ENCODE data around the gene NLN. TPM values are rescaled to one million over a fixed set of nuclear protein-coding genes. Genes with fewer than 3 reads are reported as not detected.

The NLN gene
- total and polyA plus RNA-seq, 2 donors (not counting 1 experiment from before 2014, with no cell fraction given), result 29.2 to 33.7 TPM

DNA sequence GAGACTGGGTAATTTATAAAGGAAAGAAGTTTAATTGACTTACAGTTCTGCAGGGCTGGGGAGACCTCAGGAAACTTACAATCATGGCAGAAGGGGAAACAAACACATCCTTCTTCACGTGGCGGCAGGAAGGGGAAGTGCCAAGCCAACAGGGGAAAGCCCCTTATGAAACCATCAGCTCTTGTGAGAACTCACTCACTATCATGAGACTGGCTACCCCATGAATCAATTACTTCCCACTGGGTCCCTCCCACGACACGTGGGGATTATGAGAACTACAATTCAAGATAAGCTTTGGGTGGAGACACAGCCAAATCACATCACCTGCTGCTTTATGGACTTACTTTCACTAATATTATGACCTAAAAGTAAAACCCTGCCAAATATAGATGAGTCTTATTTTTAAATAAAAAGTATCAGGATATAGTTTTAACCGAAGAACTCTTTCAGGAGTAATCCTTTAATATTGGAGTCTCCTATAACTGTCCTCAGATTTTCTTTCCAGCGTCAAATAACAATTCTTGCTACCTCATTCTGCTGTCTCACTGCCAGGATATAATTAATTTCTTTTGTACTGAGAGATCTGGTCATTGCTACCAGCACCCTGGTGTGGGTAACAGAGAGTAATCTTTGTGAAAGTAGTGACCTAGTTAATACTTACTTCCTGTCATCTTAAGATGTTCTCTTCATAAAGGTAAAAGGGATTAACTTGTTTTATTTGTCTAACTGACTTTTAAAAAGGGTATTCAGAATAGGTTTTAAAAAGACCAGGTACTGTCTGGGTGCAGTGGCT lies 68.6 kb downstream of the NLN start:
- Histone ChIP-seq H3K9me3 (ENCODE audit: control insufficient read depth, insufficient read depth, low read depth, low read length) (no peaks in the 10 kb centered on the region), H3K4me2 (ENCODE audit: extremely low read depth, insufficient read depth, low read length) (no peak overlapping the region), H3K4me3 (replicated peaks in 1 of 4; ENCODE audit: control extremely low read depth in 1 of 4, insufficient read depth in 1 of 4, low read depth in 3 of 4, low read length in 4 of 4) (no peak overlapping the region), H2AFZ (ENCODE audit: low read length) (no peak overlapping the region), H3K79me2 (ENCODE audit: control insufficient read depth, insufficient read depth, low read length) (no peaks in the 10 kb centered on the region), H3K36me3 (ENCODE audit: control insufficient read depth, insufficient read depth, low read length) (no peaks in the 10 kb centered on the region), H3K4me1 (ENCODE audit: control insufficient read depth, extremely low read depth, insufficient read depth, low read length) (no peaks in the 10 kb centered on the region), H3K27me3 (ENCODE audit: control insufficient read depth, insufficient read depth, low read length) (no peaks in the 10 kb centered on the region), H3K9ac (ENCODE audit: insufficient read depth, low read length) (no peak overlapping the region), H3K27ac (ENCODE audit: insufficient read depth, low read length) (no peak overlapping the region), H4K20me1 (ENCODE audit: control insufficient read depth, extremely low read depth, insufficient read depth, low read length) (no peaks in the 10 kb centered on the region)
- no peak for TF ChIP-seq EZH2 (IDR thresholded peaks at IDR 0.05; ENCODE audit: low read length, missing control alignments)
- TF ChIP-seq, protein P1, sequence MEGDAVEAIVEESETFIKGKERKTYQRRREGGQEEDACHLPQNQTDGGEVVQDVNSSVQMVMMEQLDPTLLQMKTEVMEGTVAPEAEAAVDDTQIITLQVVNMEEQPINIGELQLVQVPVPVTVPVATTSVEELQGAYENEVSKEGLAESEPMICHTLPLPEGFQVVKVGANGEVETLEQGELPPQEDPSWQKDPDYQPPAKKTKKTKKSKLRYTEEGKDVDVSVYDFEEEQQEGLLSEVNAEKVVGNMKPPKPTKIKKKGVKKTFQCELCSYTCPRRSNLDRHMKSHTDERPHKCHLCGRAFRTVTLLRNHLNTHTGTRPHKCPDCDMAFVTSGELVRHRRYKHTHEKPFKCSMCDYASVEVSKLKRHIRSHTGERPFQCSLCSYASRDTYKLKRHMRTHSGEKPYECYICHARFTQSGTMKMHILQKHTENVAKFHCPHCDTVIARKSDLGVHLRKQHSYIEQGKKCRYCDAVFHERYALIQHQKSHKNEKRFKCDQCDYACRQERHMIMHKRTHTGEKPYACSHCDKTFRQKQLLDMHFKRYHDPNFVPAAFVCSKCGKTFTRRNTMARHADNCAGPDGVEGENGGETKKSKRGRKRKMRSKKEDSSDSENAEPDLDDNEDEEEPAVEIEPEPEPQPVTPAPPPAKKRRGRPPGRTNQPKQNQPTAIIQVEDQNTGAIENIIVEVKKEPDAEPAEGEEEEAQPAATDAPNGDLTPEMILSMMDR (conservative IDR thresholded peaks at IDR 0.05 in 1 of 2, IDR thresholded peaks at IDR 0.05 in 1 of 2; ENCODE audit: low read depth in 1 of 2, low read length in 2 of 2), result no peak
- DNase-seq (ENCODE audit: low read depth in 2 of 2), result no peak

DNA sequence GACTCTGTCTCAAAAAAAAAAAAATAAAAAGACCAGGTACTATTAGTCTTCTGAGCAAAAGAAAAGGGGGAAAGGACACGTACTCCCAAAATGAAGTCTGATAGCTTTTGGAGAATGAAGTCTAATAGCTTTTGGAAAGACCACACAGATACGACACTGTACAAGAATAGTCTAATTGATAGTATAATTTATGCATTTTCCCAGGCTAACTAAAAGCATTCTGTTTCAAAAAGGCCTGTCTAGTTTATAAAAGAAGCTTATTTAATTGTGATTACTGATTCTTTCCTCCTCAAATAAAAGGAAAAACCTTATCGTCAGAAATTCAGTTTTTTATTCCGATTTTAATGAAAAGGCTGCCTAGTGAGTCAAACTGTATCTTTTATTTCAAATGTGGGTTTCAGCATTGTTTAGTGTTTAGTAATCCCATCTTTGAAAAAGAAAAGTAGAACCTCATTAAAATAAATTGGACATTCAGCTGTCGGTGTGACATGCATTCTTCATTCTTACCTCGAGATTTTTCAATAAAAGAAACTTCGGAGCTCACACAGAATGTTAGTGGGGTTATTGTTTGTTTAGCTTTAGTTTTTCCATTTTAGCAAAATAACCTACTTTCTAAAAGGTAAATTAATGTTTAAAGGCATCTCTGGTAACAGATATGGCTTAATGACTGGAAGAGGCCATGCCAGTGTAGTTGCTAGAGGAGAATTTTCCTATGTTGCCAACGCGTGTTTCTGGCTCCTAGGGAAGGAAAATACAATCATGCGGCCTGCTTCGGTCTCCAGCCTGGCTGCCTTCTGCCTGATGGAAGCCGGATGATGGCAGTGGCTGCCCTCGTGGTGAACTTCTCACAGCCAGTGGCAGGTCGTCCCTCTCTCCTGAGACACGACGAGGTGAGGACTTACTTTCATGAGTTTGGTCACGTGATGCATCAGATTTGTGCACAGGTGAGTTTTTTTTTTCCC lies 70.0 kb downstream of the NLN start:
- Histone ChIP-seq H2AFZ (ENCODE audit: low read length) (no peak overlapping the region), H3K9ac (ENCODE audit: insufficient read depth, low read length) (no peak overlapping the region), H3K36me3 (ENCODE audit: control insufficient read depth, insufficient read depth, low read length) (no peaks in the 10 kb centered on the region), H3K79me2 (ENCODE audit: control insufficient read depth, insufficient read depth, low read length) (no peaks in the 10 kb centered on the region), H3K9me3 (ENCODE audit: control insufficient read depth, insufficient read depth, low read depth, low read length) (no peaks in the 10 kb centered on the region), H3K4me2 (ENCODE audit: extremely low read depth, insufficient read depth, low read length) (no peak overlapping the region), H4K20me1 (ENCODE audit: control insufficient read depth, extremely low read depth, insufficient read depth, low read length) (no peaks in the 10 kb centered on the region), H3K4me1 (ENCODE audit: control insufficient read depth, extremely low read depth, insufficient read depth, low read length) (no peaks in the 10 kb centered on the region), H3K27ac (ENCODE audit: insufficient read depth, low read length) (no peak overlapping the region), H3K27me3 (ENCODE audit: control insufficient read depth, insufficient read depth, low read length) (no peaks in the 10 kb centered on the region), H3K4me3 (replicated peaks in 1 of 4; ENCODE audit: control extremely low read depth in 1 of 4, insufficient read depth in 1 of 4, low read depth in 3 of 4, low read length in 4 of 4) (no peak overlapping the region)
- DNase-seq (ENCODE audit: low read depth in 2 of 2), result peak in 1 of 2 donors; percentile 72
- TF ChIP-seq EZH2 (IDR thresholded peaks at IDR 0.05; ENCODE audit: low read length, missing control alignments), result no peak
- TF ChIP-seq, protein P1 (conservative IDR thresholded peaks at IDR 0.05 in 1 of 2, IDR thresholded peaks at IDR 0.05 in 1 of 2; ENCODE audit: low read depth in 1 of 2, low read length in 2 of 2), result no peak

DNA sequence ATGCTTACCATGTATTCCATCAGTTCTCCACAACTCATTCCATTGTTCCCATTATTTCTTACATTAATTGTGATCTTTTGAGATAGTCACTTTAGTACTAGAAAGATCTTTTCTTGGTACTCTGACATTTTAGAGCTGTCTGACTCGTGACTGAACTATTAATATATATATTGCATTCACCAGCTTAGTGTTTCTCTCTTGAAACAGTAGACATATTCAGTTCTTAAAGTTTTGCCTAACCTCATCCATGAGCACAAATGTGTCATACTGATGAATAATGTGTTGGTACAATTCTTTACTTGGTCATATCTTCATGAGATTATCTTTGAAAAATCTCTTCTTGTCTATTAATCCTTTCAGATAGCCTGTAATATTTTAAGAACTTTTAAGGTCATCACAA lies 74.3 kb downstream of the NLN start:
- Histone ChIP-seq H3K9me3 (ENCODE audit: control insufficient read depth, insufficient read depth, low read depth, low read length) (no peaks in the 10 kb centered on the region), H2AFZ (ENCODE audit: low read length) (no peak overlapping the region), H3K4me2 (ENCODE audit: extremely low read depth, insufficient read depth, low read length) (no peak overlapping the region), H3K36me3 (ENCODE audit: control insufficient read depth, insufficient read depth, low read length) (no peaks in the 10 kb centered on the region), H3K9ac (ENCODE audit: insufficient read depth, low read length) (no peak overlapping the region), H3K27ac (ENCODE audit: insufficient read depth, low read length) (no peak overlapping the region), H3K27me3 (ENCODE audit: control insufficient read depth, insufficient read depth, low read length) (no peaks in the 10 kb centered on the region), H3K4me3 (replicated peaks in 1 of 4; ENCODE audit: control extremely low read depth in 1 of 4, insufficient read depth in 1 of 4, low read depth in 3 of 4, low read length in 4 of 4) (no peak overlapping the region), H3K4me1 (ENCODE audit: control insufficient read depth, extremely low read depth, insufficient read depth, low read length) (no peaks in the 10 kb centered on the region), H4K20me1 (ENCODE audit: control insufficient read depth, extremely low read depth, insufficient read depth, low read length) (no peaks in the 10 kb centered on the region), H3K79me2 (ENCODE audit: control insufficient read depth, insufficient read depth, low read length) (no peaks in the 10 kb centered on the region)
- TF ChIP-seq EZH2 (IDR thresholded peaks at IDR 0.05; ENCODE audit: low read length, missing control alignments), result no peak
- TF ChIP-seq, protein P1 (conservative IDR thresholded peaks at IDR 0.05 in 1 of 2, IDR thresholded peaks at IDR 0.05 in 1 of 2; ENCODE audit: low read depth in 1 of 2, low read length in 2 of 2), result no peak
- peak in 1 of 2 donors; percentile 19 for DNase-seq (ENCODE audit: low read depth in 2 of 2)

All from fibroblast of lung (primary cell).